Right lobe of liver (tissue), 6 donors: ENCODE results near the gene CWH43. TPM values are rescaled to one million over a fixed set of nuclear protein-coding genes. Genes with fewer than 3 reads are reported as not detected.

ENCODE experiments used
- ATAC-seq, 4 donors: fragments of 200-7000 bp; cut with Tn5 transposase; one replicate each; pipeline ENCODE4 v1.9.1; 2020; ENCODE audit warnings: mild to moderate bottlenecking in 4 of 4, moderate library complexity in 4 of 4
- DNase-seq, 3 donors: peaks; one replicate each; pipeline ENCODE4 v3.0.0-alpha.2; 2020
- H3K27ac ChIP-seq, 3 donors: fragments of 200-600 bp; one replicate each; pipeline ENCODE4 v1.8.0; 2022
- H3K27me3 ChIP-seq, 2 donors: fragments of 200-600 bp; one replicate each; pipeline ENCODE4 v1.8.0; 2022
- H3K36me3 ChIP-seq, 4 donors: fragments of 200-600 bp; sonication (generic) in 1 of 4; one replicate each; pipeline versions ENCODE4 v1.5.1 to v1.8.0; 2017 to 2022; ENCODE audit warnings: control low read depth in 1 of 4
- H3K4me1 ChIP-seq, 4 donors: fragments of 200-600 bp; sonication (generic) in 1 of 4; one replicate each; pipeline versions ENCODE4 v1.5.1 to v1.8.0; 2017 to 2022; ENCODE audit warnings: control low read depth in 1 of 4
- H3K4me3 ChIP-seq, 3 donors: fragments of 200-600 bp; one replicate each; pipeline ENCODE4 v1.8.0; 2022
- H3K9me3 ChIP-seq, 4 donors: fragments of 200-600 bp; sonication (generic) in 1 of 4; one replicate each; pipeline versions ENCODE4 v1.5.1 to v1.8.0; 2017 to 2022; ENCODE audit warnings: control low read depth in 1 of 4
- POLR2A ChIP-seq: fragments of 450-650 bp; IDR thresholded peaks from one replicate; pipeline ENCODE4 v1.6.1; 2017; ENCODE audit warnings: antibody characterized with exemption, mild to moderate bottlenecking
- WGBS: methylation state at CpG from one replicate; pipeline ENCODE4 v1.1.6; 2018; ENCODE audit warnings: low coverage, low lambda C conversion rate; ENCODE audit not compliant: insufficient coverage; ENCODE audit errors: missing lambda C conversion rate; 5-methylcytosine and 5-hydroxymethylcytosine counted together
- intact Hi-C, 2 donors: fragments of 100-400 bp; cut with DNase I; formaldehyde crosslinking; loops; one replicate each; pipeline versions ENCODE4 v1.11.2 to v1.14.1; 2022
- total RNA-seq, 6 experiments: library from RNA; depleted of rRNA in 2 of 6; stranded (reverse); fragments of >200 nt in 2 of 6; fragmentation: NEBNext Ultra II Directional in 3 of 6; extraction: Animal tissue kit (Norgen Biotek cat#: 25700) in 3 of 6; gene quantifications; one replicate each; pipeline versions ENCODE4 v1.1.0 to v1.2.4, GENCODE V29; 2016 to 2023
- TF ChIP-seq, protein P1 (sequence below), 4 donors: fragments of 200-600 bp in 3 of 4; fragments of 450-650 bp in 1 of 4; IDR thresholded peaks; one replicate each; pipeline versions ENCODE4 v1.5.1 to v1.8.0; 2016 to 2022; ENCODE audit warnings: antibody characterized with exemption in 4 of 4, mild to moderate bottlenecking in 2 of 4
- donor health status: DM: no; HTN: yes; CAD: no.
- donor health status: DM: no; HTN: no; CAD: no.
- donor health status: DM: no; HTN: no; CAD: no.
- donor health status: DM: no; HTN: yes; CAD: no.
- donor health status: DM: no; HTN: yes; CAD: no.

The CWH43 gene
- total RNA-seq, 6 experiments from 2014 or later, result 0.13 to 0.37 (median 0.22) TPM; not detected in 3

DNA sequence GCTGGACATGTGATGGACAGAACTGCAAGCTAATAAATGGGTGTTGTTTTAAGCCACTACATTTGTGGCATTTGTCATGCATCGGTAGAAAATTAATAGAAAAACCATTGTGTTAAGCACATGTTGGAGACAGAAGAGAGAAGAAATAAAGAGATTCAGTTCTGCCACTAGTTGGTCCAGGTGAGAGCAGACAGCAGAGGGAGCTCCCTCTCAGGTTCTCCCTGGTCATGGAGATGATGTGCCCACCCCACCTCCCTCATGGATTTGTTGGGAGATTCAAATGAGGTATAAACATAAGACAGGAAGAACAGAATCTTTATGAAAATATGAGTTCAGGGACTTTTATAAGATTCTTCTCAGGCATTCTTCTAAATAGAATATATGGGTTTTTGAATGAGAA lies 42.7 kb upstream of the CWH43 start:
- 14% methylated on average over 1 of the region's 1 CpG for WGBS
- TF ChIP-seq, protein P1, sequence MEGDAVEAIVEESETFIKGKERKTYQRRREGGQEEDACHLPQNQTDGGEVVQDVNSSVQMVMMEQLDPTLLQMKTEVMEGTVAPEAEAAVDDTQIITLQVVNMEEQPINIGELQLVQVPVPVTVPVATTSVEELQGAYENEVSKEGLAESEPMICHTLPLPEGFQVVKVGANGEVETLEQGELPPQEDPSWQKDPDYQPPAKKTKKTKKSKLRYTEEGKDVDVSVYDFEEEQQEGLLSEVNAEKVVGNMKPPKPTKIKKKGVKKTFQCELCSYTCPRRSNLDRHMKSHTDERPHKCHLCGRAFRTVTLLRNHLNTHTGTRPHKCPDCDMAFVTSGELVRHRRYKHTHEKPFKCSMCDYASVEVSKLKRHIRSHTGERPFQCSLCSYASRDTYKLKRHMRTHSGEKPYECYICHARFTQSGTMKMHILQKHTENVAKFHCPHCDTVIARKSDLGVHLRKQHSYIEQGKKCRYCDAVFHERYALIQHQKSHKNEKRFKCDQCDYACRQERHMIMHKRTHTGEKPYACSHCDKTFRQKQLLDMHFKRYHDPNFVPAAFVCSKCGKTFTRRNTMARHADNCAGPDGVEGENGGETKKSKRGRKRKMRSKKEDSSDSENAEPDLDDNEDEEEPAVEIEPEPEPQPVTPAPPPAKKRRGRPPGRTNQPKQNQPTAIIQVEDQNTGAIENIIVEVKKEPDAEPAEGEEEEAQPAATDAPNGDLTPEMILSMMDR (IDR thresholded peaks at IDR 0.05), result peak in 3 of 4 donors; percentile 26 to 35 (median 30)
- no peak for TF ChIP-seq POLR2A
- Histone ChIP-seq H3K36me3 (no peaks in the 10 kb centered on the region), H3K9me3 (no peaks in the 10 kb centered on the region), H3K27ac (no peak overlapping the region), H3K27me3 (no peaks in the 10 kb centered on the region), H3K4me1 (no peaks in the 10 kb centered on the region), H3K4me3 (no peak overlapping the region)
- DNase-seq (no peak), ATAC-seq (peak in 2 of 4 donors; percentile 56 to 60)
- intact Hi-C loops, result no loop called here

DNA sequence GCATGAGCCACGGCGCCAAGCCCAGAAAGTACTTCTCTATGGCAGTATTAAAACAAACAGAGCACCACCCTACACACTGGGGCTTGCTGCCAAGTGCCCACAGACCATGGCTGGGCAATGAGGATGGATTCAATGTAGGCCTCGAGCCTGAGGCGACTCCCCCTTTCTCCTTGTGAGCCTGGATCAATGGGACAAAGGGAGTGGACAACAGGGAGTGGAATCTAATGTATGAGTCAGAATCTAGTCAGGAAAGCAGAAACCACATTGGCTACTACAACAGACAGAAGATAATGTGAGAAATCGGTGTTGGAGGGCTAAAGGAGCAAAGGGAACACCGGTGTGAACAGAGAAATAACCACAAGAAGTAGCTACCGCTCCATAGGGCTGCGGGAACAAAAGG lies 41.8 kb upstream of the CWH43 start:
- no peak for DNase-seq
- TF ChIP-seq, protein P1 (IDR thresholded peaks at IDR 0.05), result no peak
- no peak for TF ChIP-seq POLR2A
- no peak for ATAC-seq
- intact Hi-C loops, result no loop called here
- WGBS, result 87% methylated on average over 3 of the region's 8 CpGs
- Histone ChIP-seq H3K4me1 (no peaks in the 10 kb centered on the region), H3K4me3 (no peak overlapping the region), H3K9me3 (no peaks in the 10 kb centered on the region), H3K27ac (no peak overlapping the region), H3K36me3 (no peaks in the 10 kb centered on the region), H3K27me3 (no peaks in the 10 kb centered on the region)

DNA sequence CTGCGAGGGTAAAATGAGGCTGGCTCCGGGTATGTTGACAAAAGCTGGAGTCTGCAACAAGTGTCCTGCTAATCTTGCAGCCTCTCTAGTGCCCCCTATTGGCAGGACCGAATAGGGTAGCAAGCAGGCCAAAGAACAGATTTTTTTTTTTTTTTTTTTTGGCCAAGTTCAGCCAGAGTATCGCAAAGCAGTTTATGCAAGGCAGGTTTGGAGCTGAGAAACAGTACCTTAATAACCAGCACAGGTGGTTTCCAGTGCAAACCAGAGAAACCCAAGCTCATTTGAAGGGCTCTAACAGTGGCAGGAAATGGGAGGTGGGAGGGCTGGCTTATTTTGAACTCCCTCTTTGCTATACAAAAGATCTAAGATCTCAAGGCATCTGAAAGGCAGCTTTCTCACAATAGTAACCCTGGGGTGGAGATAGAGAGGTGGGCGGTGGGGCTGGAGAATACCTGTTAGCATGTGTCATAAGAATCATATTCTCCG lies 41.3 kb upstream of the CWH43 start:
- H3K9me3 ChIP-seq, result no peaks in the 10 kb centered on the region
- DNase-seq, result no peak
- TF ChIP-seq POLR2A, result no peak
- TF ChIP-seq, protein P1 (IDR thresholded peaks at IDR 0.05), result peak; percentile 15 to 45 (median 16)
- no peaks in the 10 kb centered on the region for H3K27me3 ChIP-seq
- H3K4me1 ChIP-seq, result no peaks in the 10 kb centered on the region
- 60% methylated on average over 5 of the region's 6 CpGs for WGBS
- no peak overlapping the region for H3K4me3 ChIP-seq
- H3K36me3 ChIP-seq, result no peaks in the 10 kb centered on the region
- ATAC-seq, result peak in 1 of 4 donors; percentile 50
- intact Hi-C loops, result no loop called here
- no peak overlapping the region for H3K27ac ChIP-seq

DNA sequence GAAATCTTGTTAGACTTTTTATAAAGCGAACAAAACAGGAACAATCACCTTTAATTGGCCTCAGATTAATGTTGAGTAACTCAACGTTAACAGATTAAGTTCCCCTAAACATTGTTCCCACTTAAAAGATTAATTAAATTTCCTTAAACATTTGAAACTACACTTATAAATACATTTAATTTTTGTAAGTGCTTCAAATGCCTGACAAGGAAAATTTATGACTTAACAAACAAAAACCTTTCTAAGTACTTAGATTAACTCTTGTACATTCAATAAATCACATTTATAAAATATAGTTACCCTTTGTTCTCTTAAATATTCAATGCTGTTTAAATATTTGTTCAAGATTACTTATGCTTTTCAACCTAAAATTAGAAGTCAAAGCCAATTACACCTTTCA lies 40.1 kb upstream of the CWH43 start:
- H3K4me3 ChIP-seq, result no peak overlapping the region
- intact Hi-C loops, result no loop called here
- WGBS, result 65% methylated on average over 2 of the region's 2 CpGs

More for the DNA sequence above, 40.1 kb upstream of the CWH43 start:
- ATAC-seq, result no peak
- Histone ChIP-seq H3K27me3 (no peaks in the 10 kb centered on the region), H3K9me3 (no peaks in the 10 kb centered on the region), H3K4me1 (no peaks in the 10 kb centered on the region), H3K27ac (no peak overlapping the region), H3K36me3 (no peaks in the 10 kb centered on the region)
- TF ChIP-seq POLR2A, result no peak
- TF ChIP-seq, protein P1 (IDR thresholded peaks at IDR 0.05), result no peak
- no peak for DNase-seq
